A673 (cell line): Measurements from ENCODE around the gene GALNT18. TPM values are rescaled to one million over a fixed set of nuclear protein-coding genes. Genes with fewer than 3 reads are reported as not detected.

Source experiments
- BruUV-seq: library from RNA; stranded (reverse); fragments of 400-500 nt; replicated peaks from 2 replicates; lab custom pipeline; 2021; lab: Mats Ljungman, UMichigan
- CTCF ChIA-PET: fragments of 300-600 bp; sonication (Branson Sonifier 250); formaldehyde crosslinking; loops from one replicate; lab custom pipeline; 2022; ENCODE audit warnings: antibody characterized with exemption; lab: Charles Lee
- POLR2A ChIA-PET: fragments of 300-600 bp; sonication (Branson Sonifier 250); formaldehyde crosslinking; loops from one replicate; lab custom pipeline; 2022; ENCODE audit warnings: antibody characterized with exemption; ENCODE audit not compliant: low non-redundant PET; lab: Charles Lee
- DNase-seq: peaks from one replicate; pipeline ENCODE4 v3.0.0-alpha.2; 2015; ENCODE audit warnings: low spot score
- H3K27ac ChIP-seq: fragments of 200-600 bp; sonication (generic); 2 replicates; pipeline ENCODE4 v1.5.1; 2016; ENCODE audit warnings: mixed run types, low read depth, mild to moderate bottlenecking, mixed read lengths, antibody characterized with exemption, low read length; ENCODE audit not compliant: poor library complexity, severe bottlenecking
- H3K27me3 ChIP-seq: fragments of 200-600 bp; sonication (generic); replicated peaks from 2 replicates; pipeline ENCODE4 v1.6.1; 2017; ENCODE audit warnings: mixed run types, low read depth, mild to moderate bottlenecking, mixed read lengths, antibody characterized with exemption, low read length; ENCODE audit not compliant: insufficient read depth, poor library complexity
- H3K36me3 ChIP-seq: fragments of 200-600 bp; sonication (generic); 2 replicates; pipeline ENCODE4 v1.6.1; 2016; ENCODE audit warnings: mixed run types, mild to moderate bottlenecking, mixed read lengths, antibody characterized with exemption, low read length; ENCODE audit not compliant: insufficient read depth, poor library complexity, severe bottlenecking
- H3K4me1 ChIP-seq: fragments of 200-600 bp; sonication (generic); 2 replicates; pipeline ENCODE4 v1.6.1; 2017; ENCODE audit warnings: mixed run types, mild to moderate bottlenecking, mixed read lengths, antibody characterized with exemption, low read length; ENCODE audit not compliant: insufficient read depth, poor library complexity, severe bottlenecking
- H3K4me3 ChIP-seq: fragments of 200-600 bp; sonication (generic); 2 replicates; pipeline ENCODE4 v1.5.1; 2016; ENCODE audit warnings: low read depth, mixed run types, mild to moderate bottlenecking, mixed read lengths, low read length; ENCODE audit not compliant: poor library complexity, severe bottlenecking
- H3K9me3 ChIP-seq: fragments of 200-600 bp; sonication (generic); 2 replicates; pipeline ENCODE4 v1.6.1; 2016; ENCODE audit warnings: mixed run types, low read depth, mild to moderate bottlenecking, mixed read lengths, antibody characterized with exemption, low read length; ENCODE audit not compliant: poor library complexity, severe bottlenecking
- CTCF ChIP-seq: fragments of 300-800, 200-600 bp; sonication (generic); conservative IDR thresholded peaks from 2 replicates; pipeline ENCODE4 v1.5.1; 2017; ENCODE audit warnings: low read depth, mild to moderate bottlenecking, antibody characterized with exemption, low read length, moderate library complexity, mixed read lengths
- EZH2 ChIP-seq: fragments of 200-600 bp; sonication (generic); IDR thresholded peaks from 2 replicates; pipeline ENCODE4 v1.6.1; 2017; ENCODE audit warnings: borderline replicate concordance, low read depth, mild to moderate bottlenecking, mixed read lengths, antibody characterized with exemption, low read length; ENCODE audit not compliant: poor library complexity, severe bottlenecking
- intact Hi-C: fragments of 100-400 bp; cut with micrococcal nuclease; formaldehyde crosslinking; loops from one replicate; pipeline ENCODE4 v1.10.0; 2022; ENCODE audit not compliant: unreplicated experiment
- total RNA-seq: library from RNA; stranded (reverse); gene quantifications from 2 replicates; pipeline ENCODE4 v1.2.3, GENCODE V29; 2021

Gene GALNT18
- total RNA-seq, 1 experiment from 2014 or later = 0.37 TPM

- DNase-seq = no peak
These were observed 225.3 kb downstream of the GALNT18 start for GRCh38 chr11:11396301-11397035.

GRCh38 chr11:11395126-11395525, 226.7 kb downstream of the GALNT18 start:
- POLR2A ChIA-PET = no interaction called here
- Histone ChIP-seq H3K4me1 (no peaks in the 10 kb centered on the region), H3K27me3 (no peaks in the 10 kb centered on the region), H3K9me3 (no peaks in the 10 kb centered on the region), H3K27ac (no peak overlapping the region), H3K4me3 (no peak overlapping the region), H3K36me3 (no peaks in the 10 kb centered on the region)
- no peak for TF ChIP-seq CTCF
- no peak for TF ChIP-seq EZH2
- intact Hi-C loops = no loop called here
- DNase-seq = no peak
- CTCF ChIA-PET = no interaction called here
- BruUV-seq = no TSS peak

More at GRCh38 chr11:11396301-11397035, 225.3 kb downstream of the GALNT18 start:
- TF ChIP-seq CTCF = no peak
- TF ChIP-seq EZH2 = no peak
- intact Hi-C loops = no loop called here
- H3K27ac ChIP-seq = no peak overlapping the region
- ChIA-PET POLR2A (no interaction called here), CTCF (no interaction called here)
- no TSS peak for BruUV-seq
- no peaks in the 10 kb centered on the region for H3K36me3 ChIP-seq
- no peak overlapping the region for H3K4me3 ChIP-seq
- no peaks in the 10 kb centered on the region for H3K4me1 ChIP-seq
- no peaks in the 10 kb centered on the region for H3K27me3 ChIP-seq
- H3K9me3 ChIP-seq = no peaks in the 10 kb centered on the region

GRCh38 chr11:11394241-11394640, 227.6 kb downstream of the GALNT18 start:
- TF ChIP-seq CTCF (no peak), EZH2 (no peak)

More at GRCh38 chr11:11394241-11394640, 227.6 kb downstream of the GALNT18 start:
- intact Hi-C loops = no loop called here
- no peak overlapping the region for H3K4me3 ChIP-seq
- DNase-seq = no peak
- H3K9me3 ChIP-seq = no peaks in the 10 kb centered on the region
- ChIA-PET POLR2A (no interaction called here), CTCF (no interaction called here)
- H3K27ac ChIP-seq = no peak overlapping the region
- no peaks in the 10 kb centered on the region for H3K27me3 ChIP-seq
- no peaks in the 10 kb centered on the region for H3K36me3 ChIP-seq
- H3K4me1 ChIP-seq = no peaks in the 10 kb centered on the region
- no TSS peak for BruUV-seq
